ENCODE data around the gene PCDHGA4. TPM values are rescaled to one million over a fixed set of nuclear protein-coding genes. Genes with fewer than 3 reads are reported as not detected.

The PCDHGA4 gene
- total and polyA plus RNA-seq, 2 of the 13 experiments (the other 11 are each of a cell fraction or from before 2014, with no cell fraction given), result 0.49 to 0.58 TPM

DNA sequence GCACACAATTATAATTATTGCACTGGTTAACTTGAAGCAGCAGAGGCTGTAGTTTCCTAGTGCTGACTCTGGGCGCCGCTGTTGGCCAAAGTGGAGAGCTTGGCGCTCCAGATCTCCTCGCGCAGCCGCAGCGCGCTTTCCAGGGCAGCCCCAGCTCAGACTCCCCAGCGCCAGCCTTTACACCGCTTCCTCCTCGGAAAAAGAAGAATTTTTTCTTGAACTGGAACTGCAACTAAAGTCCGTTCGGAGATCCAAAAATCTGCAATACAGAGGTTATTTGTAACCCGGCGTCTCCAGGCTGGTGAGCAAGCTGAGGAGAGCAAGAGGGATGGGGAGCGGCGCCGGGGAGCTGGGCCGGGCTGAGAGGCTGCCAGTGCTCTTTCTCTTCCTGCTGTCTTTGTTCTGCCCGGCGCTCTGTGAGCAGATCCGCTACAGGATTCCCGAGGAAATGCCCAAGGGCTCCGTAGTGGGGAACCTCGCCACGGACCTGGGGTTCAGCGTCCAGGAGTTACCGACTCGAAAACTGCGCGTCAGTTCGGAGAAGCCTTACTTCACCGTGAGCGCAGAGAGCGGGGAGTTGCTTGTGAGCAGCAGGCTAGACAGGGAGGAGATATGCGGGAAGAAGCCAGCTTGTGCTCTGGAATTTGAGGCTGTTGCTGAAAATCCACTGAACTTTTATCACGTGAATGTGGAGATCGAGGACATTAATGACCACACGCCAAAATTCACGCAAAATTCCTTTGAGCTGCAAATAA lies 32.9 kb downstream of the PCDHGA4 start, which contains the start of gene PCDHGB4 (continued):
- TF ChIP-seq, protein P1, sequence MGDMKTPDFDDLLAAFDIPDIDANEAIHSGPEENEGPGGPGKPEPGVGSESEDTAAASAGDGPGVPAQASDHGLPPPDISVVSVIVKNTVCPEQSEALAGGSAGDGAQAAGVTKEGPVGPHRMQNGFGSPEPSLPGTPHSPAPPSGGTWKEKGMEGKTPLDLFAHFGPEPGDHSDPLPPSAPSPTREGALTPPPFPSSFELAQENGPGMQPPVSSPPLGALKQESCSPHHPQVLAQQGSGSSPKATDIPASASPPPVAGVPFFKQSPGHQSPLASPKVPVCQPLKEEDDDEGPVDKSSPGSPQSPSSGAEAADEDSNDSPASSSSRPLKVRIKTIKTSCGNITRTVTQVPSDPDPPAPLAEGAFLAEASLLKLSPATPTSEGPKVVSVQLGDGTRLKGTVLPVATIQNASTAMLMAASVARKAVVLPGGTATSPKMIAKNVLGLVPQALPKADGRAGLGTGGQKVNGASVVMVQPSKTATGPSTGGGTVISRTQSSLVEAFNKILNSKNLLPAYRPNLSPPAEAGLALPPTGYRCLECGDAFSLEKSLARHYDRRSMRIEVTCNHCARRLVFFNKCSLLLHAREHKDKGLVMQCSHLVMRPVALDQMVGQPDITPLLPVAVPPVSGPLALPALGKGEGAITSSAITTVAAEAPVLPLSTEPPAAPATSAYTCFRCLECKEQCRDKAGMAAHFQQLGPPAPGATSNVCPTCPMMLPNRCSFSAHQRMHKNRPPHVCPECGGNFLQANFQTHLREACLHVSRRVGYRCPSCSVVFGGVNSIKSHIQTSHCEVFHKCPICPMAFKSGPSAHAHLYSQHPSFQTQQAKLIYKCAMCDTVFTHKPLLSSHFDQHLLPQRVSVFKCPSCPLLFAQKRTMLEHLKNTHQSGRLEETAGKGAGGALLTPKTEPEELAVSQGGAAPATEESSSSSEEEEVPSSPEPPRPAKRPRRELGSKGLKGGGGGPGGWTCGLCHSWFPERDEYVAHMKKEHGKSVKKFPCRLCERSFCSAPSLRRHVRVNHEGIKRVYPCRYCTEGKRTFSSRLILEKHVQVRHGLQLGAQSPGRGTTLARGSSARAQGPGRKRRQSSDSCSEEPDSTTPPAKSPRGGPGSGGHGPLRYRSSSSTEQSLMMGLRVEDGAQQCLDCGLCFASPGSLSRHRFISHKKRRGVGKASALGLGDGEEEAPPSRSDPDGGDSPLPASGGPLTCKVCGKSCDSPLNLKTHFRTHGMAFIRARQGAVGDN (CRISPR knock-in tag; IDR thresholded peaks at IDR 0.05), result peak; percentile 3; the same call in 1 of the 2 replicates

DNA sequence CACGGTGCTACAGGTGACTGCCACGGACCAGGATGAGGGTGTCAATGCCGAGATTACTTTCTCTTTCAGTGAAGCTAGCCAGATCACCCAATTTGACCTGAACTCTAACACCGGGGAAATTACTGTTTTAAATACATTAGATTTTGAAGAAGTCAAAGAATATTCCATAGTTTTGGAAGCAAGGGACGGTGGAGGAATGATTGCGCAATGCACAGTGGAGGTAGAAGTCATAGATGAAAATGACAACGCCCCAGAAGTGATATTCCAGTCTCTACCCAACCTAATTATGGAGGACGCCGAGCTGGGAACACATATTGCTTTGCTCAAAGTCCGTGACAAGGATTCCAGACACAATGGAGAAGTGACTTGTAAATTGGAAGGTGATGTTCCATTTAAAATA lies 33.8 kb downstream of the PCDHGA4 start:
- ChIA-PET POLR2A (no interaction called here), CTCF (ENCODE audit: low intra/inter-chr PET ratio, low total read pairs) (no interaction called here)
- in situ Hi-C loops (cut with HindIII; ENCODE audit: extremely low pct_ligation_motif_present, low pct_unique_long_range_greater_than_20kb), result no loop called here
- Histone ChIP-seq H3K4me2 (ENCODE audit: low read depth, low read length) (peak overlapping the region; percentile 51; the same call in 1 of the 2 replicates), H3K79me2 (ENCODE audit: insufficient read depth, low read length) (no peaks in the 10 kb centered on the region), H3K27me3 (ENCODE audit: control insufficient read depth in 1 of 2, insufficient read depth in 2 of 2, low read length in 2 of 2) (no peaks in the 10 kb centered on the region), H3K4me3 (replicated peaks in 1 of 3; ENCODE audit: insufficient read depth in 1 of 3, low read depth in 2 of 3, low read length in 3 of 3) (no peak overlapping the region), H3K4me1 (ENCODE audit: insufficient read depth, low read length) (peaks cover 5% of the 10 kb centered on the region; the same call in 1 of the 2 replicates), H3K27ac (ENCODE audit: extremely low read length, insufficient read depth, low read length) (no peak overlapping the region), H4K20me1 (ENCODE audit: insufficient read depth, low read length) (no peaks in the 10 kb centered on the region), H3K9me3 (ENCODE audit: low read length) (peaks cover 27% of the 10 kb centered on the region), H3K36me3 (replicated peaks in 1 of 2; ENCODE audit: control insufficient read depth in 1 of 2, insufficient read depth in 2 of 2, low read length in 2 of 2) (no peaks in the 10 kb centered on the region), H2AFZ (ENCODE audit: low read length) (no peak overlapping the region), H3K9ac (ENCODE audit: insufficient read depth, low read depth, low read length) (no peak overlapping the region)
- no peak for DNase-seq (ENCODE audit: low spot score)
- ATAC-seq, result no peak
- TF ChIP-seq CEBPB (IDR thresholded peaks at IDR 0.05; ENCODE audit: borderline replicate concordance, low read depth, low read length) (peak; percentile 92), CEBPG (CRISPR knock-in tag; IDR thresholded peaks at IDR 0.05) (peak; percentile 50; the same call in 1 of the 2 replicates), TEAD2 (CRISPR knock-in tag; IDR thresholded peaks at IDR 0.05) (no peak)
- TF ChIP-seq, protein P2, sequence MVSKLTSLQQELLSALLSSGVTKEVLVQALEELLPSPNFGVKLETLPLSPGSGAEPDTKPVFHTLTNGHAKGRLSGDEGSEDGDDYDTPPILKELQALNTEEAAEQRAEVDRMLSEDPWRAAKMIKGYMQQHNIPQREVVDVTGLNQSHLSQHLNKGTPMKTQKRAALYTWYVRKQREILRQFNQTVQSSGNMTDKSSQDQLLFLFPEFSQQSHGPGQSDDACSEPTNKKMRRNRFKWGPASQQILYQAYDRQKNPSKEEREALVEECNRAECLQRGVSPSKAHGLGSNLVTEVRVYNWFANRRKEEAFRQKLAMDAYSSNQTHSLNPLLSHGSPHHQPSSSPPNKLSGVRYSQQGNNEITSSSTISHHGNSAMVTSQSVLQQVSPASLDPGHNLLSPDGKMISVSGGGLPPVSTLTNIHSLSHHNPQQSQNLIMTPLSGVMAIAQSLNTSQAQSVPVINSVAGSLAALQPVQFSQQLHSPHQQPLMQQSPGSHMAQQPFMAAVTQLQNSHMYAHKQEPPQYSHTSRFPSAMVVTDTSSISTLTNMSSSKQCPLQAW (CRISPR knock-in tag; IDR thresholded peaks at IDR 0.05), result no peak
- no TSS peak for BruUV-seq (replicated peaks)
- no peak for FAIRE-seq
- intact Hi-C loops (cut with micrococcal nuclease; ENCODE audit: unreplicated experiment), result no loop called here
- 65% methylated on average over 10 of the region's 10 CpGs for WGBS (ENCODE audit: low lambda C conversion rate)

Measured in HepG2 (cell line).